SK-N-MC (cell line): ENCODE measurements around the gene TMEM81.

Experiments used
- DNase-seq: peaks from one replicate; pipeline ENCODE4 v3.0.0-alpha.2; 2011; ENCODE audit warnings: low read depth, low spot score
- H3K27ac ChIP-seq: fragments of 200-600 bp; sonication (generic); 2 replicates; pipeline ENCODE4 v1.5.1; 2016; ENCODE audit warnings: mixed run types
- H3K36me3 ChIP-seq: fragments of 200-600 bp; sonication (generic); 2 replicates; pipeline ENCODE4 v1.6.1; 2017; ENCODE audit warnings: antibody characterized with exemption, low read length, mixed read lengths; ENCODE audit not compliant: insufficient read depth
- H3K4me3 ChIP-seq: fragments of 200-600 bp; sonication (generic); 2 replicates; pipeline ENCODE4 v1.5.1; 2016
- H3K9ac ChIP-seq: fragments of 200-600 bp; sonication (generic); 2 replicates; pipeline ENCODE4 v1.8.0; 2017; ENCODE audit warnings: mixed run types, mixed read lengths; ENCODE audit not compliant: insufficient read length
- H3K9me3 ChIP-seq: fragments of 200-600 bp; sonication (generic); 2 replicates; pipeline ENCODE4 v1.6.1; 2017; ENCODE audit warnings: low read depth, mild to moderate bottlenecking, antibody characterized with exemption, low read length, moderate library complexity, mixed read lengths
- EZH2 ChIP-seq: fragments of 200-600 bp; sonication (generic); IDR thresholded peaks from one replicate; pipeline ENCODE4 v1.6.1; 2017; ENCODE audit warnings: antibody characterized with exemption
- FOXP2 ChIP-seq: optimal IDR thresholded peaks from 2 replicates; pipeline ENCODE3; 2011; ENCODE audit warnings: mild to moderate bottlenecking, moderate library complexity; ENCODE audit not compliant: insufficient read depth; ENCODE audit errors: extremely low read length, control extremely low read depth
- POLR2AphosphoS5 ChIP-seq: IDR thresholded peaks from 2 replicates; pipeline ENCODE4 v1.6.1; 2012; ENCODE audit warnings: mild to moderate bottlenecking, low read depth, low read length, borderline replicate concordance

The TMEM81 gene

GRCh38 chr1:205060746-205061145, 23.5 kb downstream of the TMEM81 start:
- TF ChIP-seq FOXP2 (no peak), EZH2 (no peak), POLR2AphosphoS5 (no peak)
- DNase-seq: no peak
- H3K9ac ChIP-seq: no peak overlapping the region
- no peak overlapping the region for H3K4me3 ChIP-seq
- H3K27ac ChIP-seq: no peak overlapping the region
- no peaks in the 10 kb centered on the region for H3K36me3 ChIP-seq
- no peaks in the 10 kb centered on the region for H3K9me3 ChIP-seq

- TF ChIP-seq FOXP2 (no peak), POLR2AphosphoS5 (no peak), EZH2 (no peak)
- H3K4me3 ChIP-seq: no peak overlapping the region
Observed at GRCh38 chr1:205059660-205060059, 24.6 kb downstream of the TMEM81 start.

GRCh38 chr1:205058853-205059252, 25.4 kb downstream of the TMEM81 start:
- DNase-seq: no peak

More at GRCh38 chr1:205059660-205060059, 24.6 kb downstream of the TMEM81 start:
- Histone ChIP-seq H3K36me3 (no peaks in the 10 kb centered on the region), H3K9ac (no peak overlapping the region), H3K9me3 (no peaks in the 10 kb centered on the region), H3K27ac (no peak overlapping the region)
- DNase-seq: no peak

GRCh38 chr1:205057808-205058575, 26.3 kb downstream of the TMEM81 start:
- Histone ChIP-seq H3K36me3 (no peaks in the 10 kb centered on the region), H3K9ac (no peak overlapping the region), H3K4me3 (no peak overlapping the region), H3K9me3 (no peaks in the 10 kb centered on the region), H3K27ac (no peak overlapping the region)
- no peak for DNase-seq
- no peak for TF ChIP-seq POLR2AphosphoS5
- no peak for TF ChIP-seq FOXP2
- no peak for TF ChIP-seq EZH2

More at GRCh38 chr1:205058853-205059252, 25.4 kb downstream of the TMEM81 start:
- Histone ChIP-seq H3K27ac (no peak overlapping the region), H3K36me3 (no peaks in the 10 kb centered on the region), H3K9me3 (no peaks in the 10 kb centered on the region), H3K9ac (no peak overlapping the region), H3K4me3 (no peak overlapping the region)
- TF ChIP-seq FOXP2: no peak
- no peak for TF ChIP-seq EZH2
- no peak for TF ChIP-seq POLR2AphosphoS5

- H3K9me3 ChIP-seq: no peaks in the 10 kb centered on the region
- TF ChIP-seq EZH2 (no peak), FOXP2 (no peak), POLR2AphosphoS5 (no peak)
Observed at GRCh38 chr1:205056956-205057568, 27.2 kb downstream of the TMEM81 start.

GRCh38 chr1:205056188-205056611, 28.1 kb downstream of the TMEM81 start:
- Histone ChIP-seq H3K27ac (no peak overlapping the region), H3K9me3 (no peaks in the 10 kb centered on the region), H3K9ac (no peak overlapping the region), H3K36me3 (no peaks in the 10 kb centered on the region), H3K4me3 (no peak overlapping the region)
- DNase-seq: no peak
- TF ChIP-seq POLR2AphosphoS5: no peak
- TF ChIP-seq EZH2: no peak
- TF ChIP-seq FOXP2: no peak

More at GRCh38 chr1:205056956-205057568, 27.2 kb downstream of the TMEM81 start:
- DNase-seq: no peak
- Histone ChIP-seq H3K4me3 (no peak overlapping the region), H3K9ac (no peak overlapping the region), H3K36me3 (no peaks in the 10 kb centered on the region), H3K27ac (no peak overlapping the region)

- Histone ChIP-seq H3K27ac (no peak overlapping the region), H3K36me3 (no peaks in the 10 kb centered on the region), H3K9ac (no peak overlapping the region), H3K4me3 (no peak overlapping the region), H3K9me3 (no peaks in the 10 kb centered on the region)
- DNase-seq: no peak
- no peak for TF ChIP-seq FOXP2
- TF ChIP-seq POLR2AphosphoS5: no peak
- no peak for TF ChIP-seq EZH2
Observed at GRCh38 chr1:205054013-205054412, 30.2 kb downstream of the TMEM81 start.

GRCh38 chr1:205053296-205053695, 31.0 kb downstream of the TMEM81 start:
- no peak overlapping the region for H3K4me3 ChIP-seq
- no peak for TF ChIP-seq EZH2
- TF ChIP-seq POLR2AphosphoS5: no peak
- TF ChIP-seq FOXP2: no peak

More at GRCh38 chr1:205053296-205053695, 31.0 kb downstream of the TMEM81 start:
- Histone ChIP-seq H3K9ac (no peak overlapping the region), H3K36me3 (no peaks in the 10 kb centered on the region), H3K27ac (no peak overlapping the region), H3K9me3 (no peaks in the 10 kb centered on the region)
- no peak for DNase-seq
